ENCODE data around the gene LTF.

DNA sequence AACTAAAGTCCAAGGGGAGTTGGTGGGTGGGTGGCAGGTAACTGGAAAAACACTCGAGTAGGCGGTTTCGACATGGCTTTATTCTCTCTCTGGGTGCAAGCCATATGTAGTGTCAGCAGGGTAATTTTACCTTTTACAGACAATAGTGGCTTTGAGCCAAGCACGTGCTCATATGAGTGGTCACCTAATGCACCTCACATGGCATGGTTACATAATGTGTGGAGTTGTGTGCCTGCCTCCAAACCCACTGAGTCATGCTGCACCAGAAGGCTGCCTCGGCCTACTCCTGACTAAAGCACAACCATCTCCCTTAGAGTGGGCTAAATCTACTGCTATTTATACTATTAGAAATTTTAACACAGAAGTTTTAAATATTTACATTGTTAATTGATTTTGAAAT lies 41.1 kb downstream of the LTF start:
- TF ChIP-seq, protein P1, sequence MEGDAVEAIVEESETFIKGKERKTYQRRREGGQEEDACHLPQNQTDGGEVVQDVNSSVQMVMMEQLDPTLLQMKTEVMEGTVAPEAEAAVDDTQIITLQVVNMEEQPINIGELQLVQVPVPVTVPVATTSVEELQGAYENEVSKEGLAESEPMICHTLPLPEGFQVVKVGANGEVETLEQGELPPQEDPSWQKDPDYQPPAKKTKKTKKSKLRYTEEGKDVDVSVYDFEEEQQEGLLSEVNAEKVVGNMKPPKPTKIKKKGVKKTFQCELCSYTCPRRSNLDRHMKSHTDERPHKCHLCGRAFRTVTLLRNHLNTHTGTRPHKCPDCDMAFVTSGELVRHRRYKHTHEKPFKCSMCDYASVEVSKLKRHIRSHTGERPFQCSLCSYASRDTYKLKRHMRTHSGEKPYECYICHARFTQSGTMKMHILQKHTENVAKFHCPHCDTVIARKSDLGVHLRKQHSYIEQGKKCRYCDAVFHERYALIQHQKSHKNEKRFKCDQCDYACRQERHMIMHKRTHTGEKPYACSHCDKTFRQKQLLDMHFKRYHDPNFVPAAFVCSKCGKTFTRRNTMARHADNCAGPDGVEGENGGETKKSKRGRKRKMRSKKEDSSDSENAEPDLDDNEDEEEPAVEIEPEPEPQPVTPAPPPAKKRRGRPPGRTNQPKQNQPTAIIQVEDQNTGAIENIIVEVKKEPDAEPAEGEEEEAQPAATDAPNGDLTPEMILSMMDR (IDR thresholded peaks at IDR 0.05; ENCODE audit: low read length): no peak
- no peak for TF ChIP-seq EZH2 (optimal IDR thresholded peaks at IDR 0.05; ENCODE audit: low read depth, low read length)
